B cell (primary cell): ENCODE measurements around the gene SCARB2. TPM values are rescaled to one million over a fixed set of nuclear protein-coding genes. Genes with fewer than 3 reads are reported as not detected.

ENCODE experiments used
- ATAC-seq: fragments of 200-7000 bp; cut with Tn5 transposase; one replicate; pipeline ENCODE4 v1.10.0; 2021; ENCODE audit warnings: low read depth, mild to moderate bottlenecking, moderate number of reproducible peaks, moderate library complexity
- CTCF ChIA-PET: fragments of 350-600 bp; sonication (Branson Sonifier 250); formaldehyde crosslinking; loops from one replicate; lab custom pipeline; 2021; ENCODE audit warnings: antibody characterized with exemption, inconsistent platforms; lab: Charles Lee
- POLR2A ChIA-PET: fragments of 350-600 bp; sonication (Branson Sonifier 250); formaldehyde crosslinking; loops from one replicate; lab custom pipeline; 2021; ENCODE audit warnings: antibody characterized with exemption; lab: Charles Lee
- DNase-seq: peaks from one replicate; pipeline ENCODE4 v3.0.0; 2013
- H2AFZ ChIP-seq: 2 replicates; pipeline ENCODE4 v1.6.1; 2012; ENCODE audit warnings: mild to moderate bottlenecking, low read depth, low read length; ENCODE audit not compliant: insufficient read depth, poor library complexity, severe bottlenecking
- H3K27ac ChIP-seq, 2 donors: 1 replicate in 1 of 2; 2 replicates in 1 of 2; pipeline ENCODE4 v1.5.1; 2012 to 2013; ENCODE audit warnings: low read length in 2 of 2, mild to moderate bottlenecking in 2 of 2, moderate library complexity in 1 of 2
- H3K27me3 ChIP-seq, 4 experiments: fragments of 200-600 bp in 1 of 4; sonication (generic) in 1 of 4; replicated peaks in 1 of 4; 1 replicate in 2 of 4; 2 replicates in 2 of 4; pipeline versions ENCODE4 v1.6.1 to v1.7.0; 2013 to 2016; ENCODE audit warnings: low read length in 3 of 4, mild to moderate bottlenecking in 2 of 4, mixed read lengths in 1 of 4, moderate library complexity in 1 of 4; ENCODE audit not compliant: insufficient read depth in 4 of 4, control insufficient read depth in 3 of 4; ENCODE audit errors: control extremely low read depth in 1 of 4
- H3K36me3 ChIP-seq, 2 experiments: replicated peaks in 1 of 2; 1 replicate in 1 of 2; 2 replicates in 1 of 2; pipeline versions ENCODE4 v1.6.1 to v1.7.1; 2013; ENCODE audit warnings: low read length in 1 of 2; ENCODE audit not compliant: insufficient read depth in 2 of 2, control insufficient read depth in 1 of 2; ENCODE audit errors: control extremely low read depth in 1 of 2, extremely low read depth in 1 of 2
- H3K4me1 ChIP-seq, 2 donors: fragments of 200-600 bp in 1 of 2; sonication (generic) in 1 of 2; 1 replicate in 1 of 2; 2 replicates in 1 of 2; pipeline versions ENCODE4 v1.5.1 to v1.6.1; 2013 to 2017; ENCODE audit warnings: low read length in 2 of 2; ENCODE audit not compliant: control insufficient read depth in 2 of 2, insufficient read depth in 2 of 2
- H3K4me2 ChIP-seq: replicated peaks from 2 replicates; pipeline ENCODE3; 2012; ENCODE audit warnings: mild to moderate bottlenecking, low read depth, low read length; ENCODE audit not compliant: poor library complexity, severe bottlenecking
- H3K4me3 ChIP-seq, 5 experiments: fragments of 200-600 bp in 1 of 5; sonication (generic) in 1 of 5; 1 replicate in 3 of 5; 2 replicates in 2 of 5; pipeline versions ENCODE4 v1.5.1 to v1.7.0; 2011 to 2016; ENCODE audit warnings: low read length in 4 of 5, mild to moderate bottlenecking in 4 of 5, low read depth in 2 of 5, control low read depth in 1 of 5, moderate library complexity in 1 of 5; ENCODE audit not compliant: insufficient read depth in 1 of 5; ENCODE audit errors: control extremely low read depth in 1 of 5, extremely low read depth in 1 of 5
- H3K79me2 ChIP-seq: fragments of 200-600 bp; sonication (generic); one replicate; pipeline ENCODE4 v1.6.0; 2016; ENCODE audit warnings: low read length; ENCODE audit not compliant: control insufficient read depth, insufficient read depth
- H3K9ac ChIP-seq: fragments of 200-600 bp; sonication (generic); 2 replicates; pipeline ENCODE4 v1.6.1; 2017; ENCODE audit warnings: mild to moderate bottlenecking, low read length, moderate library complexity
- H3K9me3 ChIP-seq, 3 donors: one replicate each; pipeline versions ENCODE4 v1.6.1 to v1.7.1; 2013; ENCODE audit warnings: low read length in 2 of 3; ENCODE audit not compliant: control insufficient read depth in 2 of 3, insufficient read depth in 1 of 3; ENCODE audit errors: control extremely low read depth in 1 of 3
- H4K20me1 ChIP-seq: 2 replicates; pipeline ENCODE4 v1.6.0; 2012; ENCODE audit warnings: mild to moderate bottlenecking, low read length; ENCODE audit not compliant: insufficient read depth, control insufficient read depth, poor library complexity, severe bottlenecking
- H3K27ac Mint-ChIP-seq: one replicate; pipeline ENCODE4 v1.8.0; 2021; ENCODE audit warnings: mixed read lengths
- H3K27me3 Mint-ChIP-seq: one replicate; pipeline ENCODE4 v1.8.0; 2021; ENCODE audit warnings: mixed read lengths
- H3K4me1 Mint-ChIP-seq: one replicate; pipeline ENCODE4 v1.8.0; 2021; ENCODE audit warnings: mixed read lengths
- H3K4me3 Mint-ChIP-seq: one replicate; pipeline ENCODE4 v1.8.0; 2021; ENCODE audit warnings: mixed read lengths
- H3K9me3 Mint-ChIP-seq: one replicate; pipeline ENCODE4 v1.8.0; 2022; ENCODE audit warnings: mixed read lengths; ENCODE audit not compliant: insufficient read depth
- CTCF ChIP-seq: fragments of 200-600 bp; IDR thresholded peaks from one replicate; pipeline ENCODE4 v1.8.0; 2022; ENCODE audit warnings: antibody characterized with exemption, mild to moderate bottlenecking
- EZH2 ChIP-seq: IDR thresholded peaks from 2 replicates; pipeline ENCODE4 v1.6.1; 2012; ENCODE audit warnings: borderline replicate concordance, low read depth, mild to moderate bottlenecking, moderate library complexity, low read length; ENCODE audit not compliant: insufficient read depth, poor library complexity, severe bottlenecking
- WGBS: methylation state at CpG from one replicate; pipeline ENCODE4 v1.1.5; 2013; ENCODE audit warnings: missing lambda C conversion rate; ENCODE audit not compliant: insufficient coverage; 5-methylcytosine and 5-hydroxymethylcytosine counted together
- intact Hi-C: fragments of 100-400 bp; cut with micrococcal nuclease; formaldehyde crosslinking; loops from one replicate; pipeline ENCODE4 v1.10.0; 2022
- polyA plus RNA-seq: library from polyadenylated mRNA; depleted of rRNA; stranded (reverse); fragments of >200 nt; gene quantifications from 2 replicates; pipeline ENCODE4 v1.2.3, GENCODE V29; 2012
- total RNA-seq, 2 donors: library from RNA; stranded (reverse); fragments of 120-200 nt in 1 of 2; gene quantifications; 1 replicate in 1 of 2; 2 replicates in 1 of 2; pipeline versions ENCODE4 v1.2.3 to v1.2.4, GENCODE V29; 2013 to 2022

The SCARB2 gene
- total and polyA plus RNA-seq, 2 donors (not counting 1 experiment from before 2014, with no cell fraction given) = 7.8 to 30.3 TPM

- Histone ChIP-seq H3K4me3 (no peak overlapping the region), H3K4me1 (no peaks in the 10 kb centered on the region), H3K79me2 (peaks cover 3% of the 10 kb centered on the region), H4K20me1 (peaks cover 9% of the 10 kb centered on the region), H3K9me3 (no peaks in the 10 kb centered on the region), H3K36me3 (peaks cover 0 to 32% of the 10 kb centered on the region in 2 experiments), H3K27me3 (no peaks in the 10 kb centered on the region), H3K9ac (no peak overlapping the region), H3K4me2 (no peak overlapping the region), H2AFZ (no peak overlapping the region), H3K27ac (no peak overlapping the region)
- ATAC-seq (no peak), DNase-seq (no peak)
- Mint-ChIP-seq H3K27ac (no peak overlapping the region), H3K4me1 (peaks cover 4% of the 10 kb centered on the region), H3K4me3 (no peak overlapping the region), H3K27me3 (no peaks in the 10 kb centered on the region), H3K9me3 (no peaks in the 10 kb centered on the region)
- POLR2A ChIA-PET = interaction anchor here (0.6 kb wide), 1 partner anchor 51 kb away, joined by 6 read pairs; no protein-coding TSS in a partner anchor
- TF ChIP-seq EZH2 (no peak), CTCF (no peak)
- WGBS = 8% methylated on average over 2 of the region's 2 CpGs
- intact Hi-C loops = loop anchor here (2.0 kb wide), 1 partner anchor 581 kb away; no protein-coding TSS in a partner anchor
- CTCF ChIA-PET = interaction anchor here (0.8 to 5.6 kb wide), 9 partner anchors 9 to 580 kb away, joined by 3 to 78 read pairs (median 8); partner anchors contain the start of gene SCARB2
Measured at GRCh38 chr4:76178296-76178695, 35.3 kb downstream of the SCARB2 start.

GRCh38 chr4:76177709-76178108, 35.9 kb downstream of the SCARB2 start:
- Histone ChIP-seq H2AFZ (no peak overlapping the region), H3K4me3 (no peak overlapping the region), H3K4me1 (no peaks in the 10 kb centered on the region), H4K20me1 (peaks cover 9% of the 10 kb centered on the region), H3K27ac (no peak overlapping the region), H3K9me3 (no peaks in the 10 kb centered on the region), H3K27me3 (no peaks in the 10 kb centered on the region), H3K4me2 (no peak overlapping the region), H3K9ac (no peak overlapping the region), H3K79me2 (peaks cover 3% of the 10 kb centered on the region), H3K36me3 (peaks cover 0 to 33% of the 10 kb centered on the region in 2 experiments)
- no peak for ATAC-seq
- Mint-ChIP-seq H3K4me3 (no peak overlapping the region), H3K27me3 (no peaks in the 10 kb centered on the region), H3K9me3 (no peaks in the 10 kb centered on the region), H3K27ac (no peak overlapping the region), H3K4me1 (peaks cover 4% of the 10 kb centered on the region)
- ChIA-PET CTCF (interaction anchor here (0.8 to 5.6 kb wide), 4 partner anchors 9 to 326 kb away, joined by 3 to 78 read pairs (median 14); partner anchors contain the start of gene SCARB2), POLR2A (no interaction called here)
- no peak for DNase-seq
- intact Hi-C loops = loop anchor here (2.0 kb wide), 1 partner anchor 581 kb away; no protein-coding TSS in a partner anchor
- TF ChIP-seq CTCF = no peak
- TF ChIP-seq EZH2 = no peak
